Endothelial cell of umbilical vein (primary cell): Measurements from ENCODE around the gene SPAG9.

Source experiments
- EZH2 ChIP-seq: IDR thresholded peaks from 2 replicates; pipeline ENCODE4 v1.6.1; 2012; ENCODE audit warnings: borderline replicate concordance, low read depth, mild to moderate bottlenecking, moderate library complexity, low read length, inconsistent platforms; ENCODE audit not compliant: severe bottlenecking
- FOS ChIP-seq: IDR thresholded peaks from 2 replicates; pipeline ENCODE4 v1.6.1; 2011; ENCODE audit warnings: mild to moderate bottlenecking, low read length, moderate library complexity, borderline replicate concordance; ENCODE audit not compliant: insufficient read depth
- MYC ChIP-seq: IDR thresholded peaks from one replicate; pipeline ENCODE4 v1.6.1; 2011; ENCODE audit warnings: mild to moderate bottlenecking, low read depth, low read length
- POLR2A ChIP-seq: IDR thresholded peaks from 2 replicates; pipeline ENCODE4 v1.6.1; 2012; ENCODE audit warnings: low read depth, mild to moderate bottlenecking, control low read depth, low read length
- POLR2AphosphoS5 ChIP-seq: IDR thresholded peaks from 2 replicates; pipeline ENCODE4 v1.6.1; 2012; ENCODE audit warnings: low read depth, mild to moderate bottlenecking, control low read depth, low read length, moderate library complexity; ENCODE audit not compliant: insufficient read depth
- TF ChIP-seq, protein P1 (sequence below), 2 donors: IDR thresholded peaks; 1 replicate in 1 of 2; 2 replicates in 1 of 2; pipeline ENCODE4 v1.5.1; 2011; ENCODE audit warnings: low read length in 2 of 2, mild to moderate bottlenecking in 2 of 2, moderate library complexity in 2 of 2, control low read depth in 1 of 2, inconsistent platforms in 1 of 2, low read depth in 1 of 2; ENCODE audit not compliant: insufficient read depth in 1 of 2; ENCODE audit errors: extremely low read depth in 1 of 2
- TF ChIP-seq, protein P2 (sequence below): IDR thresholded peaks from 2 replicates; pipeline ENCODE4 v1.6.1; 2011; ENCODE audit not compliant: insufficient read depth, insufficient read length

GRCh38 chr17:50989149-50989548 lies 131.5 kb downstream of the SPAG9 start:
- TF ChIP-seq, protein P1, sequence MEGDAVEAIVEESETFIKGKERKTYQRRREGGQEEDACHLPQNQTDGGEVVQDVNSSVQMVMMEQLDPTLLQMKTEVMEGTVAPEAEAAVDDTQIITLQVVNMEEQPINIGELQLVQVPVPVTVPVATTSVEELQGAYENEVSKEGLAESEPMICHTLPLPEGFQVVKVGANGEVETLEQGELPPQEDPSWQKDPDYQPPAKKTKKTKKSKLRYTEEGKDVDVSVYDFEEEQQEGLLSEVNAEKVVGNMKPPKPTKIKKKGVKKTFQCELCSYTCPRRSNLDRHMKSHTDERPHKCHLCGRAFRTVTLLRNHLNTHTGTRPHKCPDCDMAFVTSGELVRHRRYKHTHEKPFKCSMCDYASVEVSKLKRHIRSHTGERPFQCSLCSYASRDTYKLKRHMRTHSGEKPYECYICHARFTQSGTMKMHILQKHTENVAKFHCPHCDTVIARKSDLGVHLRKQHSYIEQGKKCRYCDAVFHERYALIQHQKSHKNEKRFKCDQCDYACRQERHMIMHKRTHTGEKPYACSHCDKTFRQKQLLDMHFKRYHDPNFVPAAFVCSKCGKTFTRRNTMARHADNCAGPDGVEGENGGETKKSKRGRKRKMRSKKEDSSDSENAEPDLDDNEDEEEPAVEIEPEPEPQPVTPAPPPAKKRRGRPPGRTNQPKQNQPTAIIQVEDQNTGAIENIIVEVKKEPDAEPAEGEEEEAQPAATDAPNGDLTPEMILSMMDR (IDR thresholded peaks at IDR 0.05; ENCODE audit: extremely low read depth in 1 of 2, insufficient read depth in 1 of 2, low read depth in 1 of 2, low read length in 2 of 2) = no peak
- TF ChIP-seq EZH2 (no peak), POLR2A (no peak), MYC (no peak), POLR2AphosphoS5 (no peak), FOS (no peak)
- TF ChIP-seq, protein P2, sequence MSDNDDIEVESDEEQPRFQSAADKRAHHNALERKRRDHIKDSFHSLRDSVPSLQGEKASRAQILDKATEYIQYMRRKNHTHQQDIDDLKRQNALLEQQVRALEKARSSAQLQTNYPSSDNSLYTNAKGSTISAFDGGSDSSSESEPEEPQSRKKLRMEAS = no peak
